Breast epithelium (tissue), 4 donors: ENCODE data around the gene RBBP8NL. TPM values are rescaled to one million over a fixed set of nuclear protein-coding genes. Genes with fewer than 3 reads are reported as not detected.
A peak's percentile ranks its signal among the peaks of the same experiment; 100 is the strongest.

ENCODE experiments used
- DNase-seq, 2 donors: peaks; one replicate each; pipeline ENCODE4 v3.0.0-alpha.2; 2019; ENCODE audit warnings: low spot score in 2 of 2
- H3K27ac ChIP-seq, 2 donors: fragments of 200-600 bp; sonication (generic) in 1 of 2; one replicate each; pipeline ENCODE4 v1.5.1; 2016 to 2019; ENCODE audit warnings: mild to moderate bottlenecking in 1 of 2
- H3K27me3 ChIP-seq, 2 donors: fragments of 200-600 bp; sonication (generic) in 1 of 2; one replicate each; pipeline versions ENCODE4 v1.5.1 to v1.6.0; 2017 to 2019; ENCODE audit warnings: control low read depth in 1 of 2, mild to moderate bottlenecking in 1 of 2
- H3K36me3 ChIP-seq: fragments of 200-600 bp; one replicate; pipeline ENCODE4 v1.5.1; 2019
- H3K4me1 ChIP-seq, 2 donors: fragments of 200-600 bp; sonication (generic); one replicate each; pipeline ENCODE4 v1.5.1; 2016 to 2019; ENCODE audit warnings: control low read depth in 1 of 2
- H3K4me3 ChIP-seq, 3 donors: fragments of 200-600 bp; sonication (generic); 1 replicate in 2 of 3; 2 replicates in 1 of 3; pipeline ENCODE4 v1.5.1; 2016 to 2019; ENCODE audit warnings: mild to moderate bottlenecking in 3 of 3, moderate library complexity in 2 of 3
- H3K9me3 ChIP-seq, 2 donors: fragments of 200-600 bp; sonication (generic) in 1 of 2; one replicate each; pipeline ENCODE4 v1.5.1; 2016 to 2019; ENCODE audit warnings: control low read depth in 1 of 2
- POLR2A ChIP-seq: fragments of 450-650 bp; IDR thresholded peaks from one replicate; pipeline ENCODE4 v1.6.1; 2016; ENCODE audit warnings: antibody characterized with exemption, mild to moderate bottlenecking, moderate library complexity
- POLR2AphosphoS5 ChIP-seq, 3 donors: sonication (generic); formaldehyde crosslinking; IDR thresholded peaks; one replicate each; pipeline ENCODE4 v1.6.1; 2017; ENCODE audit warnings: antibody characterized with exemption in 3 of 3
- intact Hi-C: fragments of 100-400 bp; cut with DNase I; formaldehyde crosslinking; loops from one replicate; pipeline ENCODE4 v1.15.1; 2023; ENCODE audit warnings: low total_unique reads
- total RNA-seq, 3 donors: library from RNA; depleted of rRNA; stranded (reverse); fragments of >200 nt; gene quantifications; one replicate each; pipeline ENCODE4 v1.1.0, GENCODE V29; 2016
- TF ChIP-seq, protein P1 (sequence below), 3 donors: fragments of 450-650 bp; IDR thresholded peaks; one replicate each; pipeline ENCODE4 v1.5.1; 2016 to 2017; ENCODE audit warnings: antibody characterized with exemption in 3 of 3, mild to moderate bottlenecking in 3 of 3, moderate library complexity in 3 of 3

Gene RBBP8NL
- total RNA-seq, 3 donors from 2014 or later = 2.0 to 4.0 TPM; not detected in 1

DNA sequence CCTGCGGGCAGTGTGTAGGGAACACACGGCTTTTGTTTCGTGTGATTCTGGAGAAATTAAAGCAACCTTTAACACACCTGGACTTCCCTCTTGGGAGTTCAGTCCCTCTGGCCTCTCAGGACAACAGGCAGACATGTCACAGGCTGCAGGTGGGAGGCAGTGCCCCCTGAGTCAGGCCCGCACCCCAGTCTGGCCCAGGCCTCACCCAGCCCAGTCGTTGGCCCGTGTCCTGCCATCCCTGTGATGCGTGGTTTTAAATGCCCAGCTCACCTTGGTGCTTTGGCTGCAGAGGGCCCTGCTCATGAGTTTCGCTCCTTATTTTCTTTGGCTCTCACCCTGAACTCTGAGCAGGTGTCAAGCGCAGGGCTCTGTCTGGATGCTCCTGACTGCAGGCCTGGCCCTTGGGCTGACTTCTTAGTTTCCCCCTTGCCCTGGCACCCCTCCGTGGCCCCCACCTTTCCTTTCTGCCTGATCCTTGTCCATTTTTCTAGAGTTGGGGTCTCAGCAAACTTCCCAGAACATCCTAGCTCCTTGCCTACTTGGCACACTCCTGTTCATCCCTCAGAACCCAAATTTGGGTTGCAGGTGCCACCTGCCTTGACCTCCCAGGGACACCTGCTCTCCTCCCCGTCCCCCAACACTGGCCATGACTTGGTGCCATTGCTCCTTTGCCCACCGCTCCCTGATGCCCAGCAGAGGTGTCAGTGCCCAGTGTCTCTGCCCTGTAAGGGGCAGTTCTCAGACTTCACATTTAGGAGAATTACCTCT, 18.1 kb downstream of the RBBP8NL start:
- peaks cover 11 to 32% of the 10 kb centered on the region in 2 donors for H3K4me1 ChIP-seq
- H3K4me3 ChIP-seq = no peak overlapping the region
- TF ChIP-seq, protein P1, sequence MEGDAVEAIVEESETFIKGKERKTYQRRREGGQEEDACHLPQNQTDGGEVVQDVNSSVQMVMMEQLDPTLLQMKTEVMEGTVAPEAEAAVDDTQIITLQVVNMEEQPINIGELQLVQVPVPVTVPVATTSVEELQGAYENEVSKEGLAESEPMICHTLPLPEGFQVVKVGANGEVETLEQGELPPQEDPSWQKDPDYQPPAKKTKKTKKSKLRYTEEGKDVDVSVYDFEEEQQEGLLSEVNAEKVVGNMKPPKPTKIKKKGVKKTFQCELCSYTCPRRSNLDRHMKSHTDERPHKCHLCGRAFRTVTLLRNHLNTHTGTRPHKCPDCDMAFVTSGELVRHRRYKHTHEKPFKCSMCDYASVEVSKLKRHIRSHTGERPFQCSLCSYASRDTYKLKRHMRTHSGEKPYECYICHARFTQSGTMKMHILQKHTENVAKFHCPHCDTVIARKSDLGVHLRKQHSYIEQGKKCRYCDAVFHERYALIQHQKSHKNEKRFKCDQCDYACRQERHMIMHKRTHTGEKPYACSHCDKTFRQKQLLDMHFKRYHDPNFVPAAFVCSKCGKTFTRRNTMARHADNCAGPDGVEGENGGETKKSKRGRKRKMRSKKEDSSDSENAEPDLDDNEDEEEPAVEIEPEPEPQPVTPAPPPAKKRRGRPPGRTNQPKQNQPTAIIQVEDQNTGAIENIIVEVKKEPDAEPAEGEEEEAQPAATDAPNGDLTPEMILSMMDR (IDR thresholded peaks at IDR 0.05) = no peak
- TF ChIP-seq POLR2AphosphoS5 (IDR thresholded peaks at IDR 0.05) (no peak), POLR2A (no peak)
- H3K9me3 ChIP-seq = no peaks in the 10 kb centered on the region
- peak overlapping the region in 1 of 2 donors; percentile 42 for H3K27ac ChIP-seq
- H3K27me3 ChIP-seq = no peaks in the 10 kb centered on the region
- H3K36me3 ChIP-seq = no peaks in the 10 kb centered on the region
- intact Hi-C loops = no loop called here
- DNase-seq = no peak

DNA sequence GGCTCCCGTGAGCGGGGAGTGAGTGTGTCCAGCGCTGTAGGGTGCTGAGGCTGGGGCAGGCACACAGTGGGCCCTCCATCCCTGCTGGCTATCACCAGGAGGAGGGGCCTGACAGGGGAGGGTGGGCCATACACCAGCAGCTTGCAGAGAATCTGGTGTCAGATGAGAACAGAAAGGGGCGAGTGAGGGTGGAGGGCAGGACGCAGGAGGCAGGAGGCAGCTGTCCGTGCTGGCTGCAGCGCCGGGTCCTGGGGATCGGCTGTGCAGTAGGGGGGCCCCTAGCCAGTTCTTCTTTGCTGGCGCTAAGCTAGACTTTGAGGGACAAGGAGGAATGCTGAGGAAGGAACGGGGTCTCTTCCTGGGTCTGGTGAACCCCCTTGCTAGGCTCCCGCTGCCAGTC, 18.7 kb downstream of the RBBP8NL start:
- Histone ChIP-seq H3K4me1 (peaks cover 11 to 32% of the 10 kb centered on the region in 2 donors), H3K36me3 (no peaks in the 10 kb centered on the region), H3K4me3 (no peak overlapping the region), H3K27ac (peak overlapping the region in 1 of 2 donors; percentile 42), H3K9me3 (no peaks in the 10 kb centered on the region), H3K27me3 (no peaks in the 10 kb centered on the region)
- no peak for DNase-seq
- TF ChIP-seq, protein P1 (IDR thresholded peaks at IDR 0.05) = no peak
- TF ChIP-seq POLR2AphosphoS5 (IDR thresholded peaks at IDR 0.05) (no peak), POLR2A (no peak)
- intact Hi-C loops = loop anchor here (1.0 kb wide), 1 partner anchor 44 kb away; no protein-coding TSS in a partner anchor

DNA sequence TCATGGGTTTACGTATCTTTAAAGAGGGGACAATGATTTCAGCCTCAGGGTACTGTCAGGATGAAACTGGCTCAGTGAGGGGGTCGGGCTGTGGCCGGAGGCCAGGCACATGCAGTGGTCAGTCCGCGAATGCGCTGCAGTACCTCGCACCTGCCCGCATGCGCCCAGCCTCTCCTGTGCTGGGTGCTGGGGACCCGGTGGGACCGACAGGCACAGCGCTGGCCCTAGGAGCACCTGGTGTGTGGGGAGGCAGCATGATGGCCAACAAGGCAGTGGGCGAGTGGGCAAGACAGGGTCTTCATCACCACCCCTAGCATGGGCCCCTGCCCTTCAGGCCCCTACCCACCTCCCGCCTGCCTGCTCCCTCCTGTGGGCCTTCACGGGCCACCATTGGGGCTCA, 19.3 kb downstream of the RBBP8NL start:
- no peaks in the 10 kb centered on the region for H3K27me3 ChIP-seq

DNA sequence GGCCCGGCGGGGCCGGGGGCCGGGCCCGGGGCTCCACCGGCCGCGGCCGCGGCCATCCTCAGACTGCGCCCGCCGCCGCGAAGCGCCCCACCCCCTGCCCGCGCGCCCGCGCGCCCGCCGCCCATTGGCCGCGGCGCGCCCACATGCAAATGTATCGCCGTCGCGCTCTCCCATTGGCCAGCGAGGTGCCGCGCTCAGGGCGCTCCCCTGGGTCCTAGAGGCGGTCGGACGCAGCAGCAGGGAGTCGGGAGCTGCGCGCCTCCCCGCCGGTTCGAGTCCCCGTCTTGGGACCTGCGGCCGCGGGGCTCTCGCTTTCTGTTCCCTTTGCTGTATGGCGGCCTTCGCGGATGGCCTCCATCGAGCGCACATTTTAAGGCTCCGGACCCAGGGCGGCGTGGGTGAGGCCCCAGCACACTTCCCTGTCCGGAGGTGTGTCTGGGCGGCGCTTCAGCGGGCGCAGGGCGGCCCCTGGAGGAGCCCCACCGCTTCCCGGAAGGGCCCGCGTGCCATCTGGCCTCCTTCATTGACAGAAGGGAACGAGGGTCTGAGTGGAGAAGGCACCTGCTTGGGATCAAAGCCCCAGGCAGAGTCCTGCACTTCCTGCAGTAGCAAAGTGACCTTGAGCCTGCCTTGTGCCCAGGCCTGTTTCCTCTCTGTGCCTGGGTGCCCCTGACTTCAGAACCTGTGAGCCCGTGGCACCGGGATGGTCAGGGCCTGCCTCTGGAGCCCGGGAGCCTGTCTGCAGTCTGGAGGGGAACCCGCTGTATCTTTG, 19.9 kb downstream of the RBBP8NL start, which contains the start of gene CABLES2:
CABLES2 (minus strand) TSS at position 65 of the 772 bp plus-strand sequence; CDS start at position 56, 9 bp downstream.
- peak within 1 kb of the TSS; percentile 65 to 91 (median 65) for H3K4me3 ChIP-seq
- H3K27ac ChIP-seq = peak within 1 kb of the TSS; percentile 62 to 84
- intact Hi-C loops = no loop called here
- peaks cover 11 to 32% of the 10 kb centered on the region in 2 donors for H3K4me1 ChIP-seq
- TF ChIP-seq POLR2AphosphoS5 (IDR thresholded peaks at IDR 0.05) (peak in 2 of 3 donors; percentile 31 to 37), POLR2A (no peak)
- TF ChIP-seq, protein P1 (IDR thresholded peaks at IDR 0.05) = peak; percentile 25 to 50 (median 39)
- H3K36me3 ChIP-seq = no peaks in the 10 kb centered on the region
- peak; percentile 91 for DNase-seq
- H3K9me3 ChIP-seq = no peaks in the 10 kb centered on the region
- H3K27me3 ChIP-seq = no peaks in the 10 kb centered on the region

More for the DNA sequence above, 19.3 kb downstream of the RBBP8NL start:
- Histone ChIP-seq H3K9me3 (no peaks in the 10 kb centered on the region), H3K27ac (no peak overlapping the region), H3K4me1 (peaks cover 11 to 32% of the 10 kb centered on the region in 2 donors), H3K4me3 (no peak overlapping the region), H3K36me3 (no peaks in the 10 kb centered on the region)
- intact Hi-C loops = loop anchor here (1.0 kb wide), 1 partner anchor 44 kb away; no protein-coding TSS in a partner anchor
- no peak for DNase-seq
- TF ChIP-seq, protein P1 (IDR thresholded peaks at IDR 0.05) = no peak
- TF ChIP-seq POLR2AphosphoS5 (IDR thresholded peaks at IDR 0.05) (no peak), POLR2A (no peak)
